Neural cell (in vitro differentiated cells): ENCODE data around the gene TRIP6. TPM values are rescaled to one million over a fixed set of nuclear protein-coding genes. Genes with fewer than 3 reads are reported as not detected.

Source experiments
- H2AFZ ChIP-seq: fragments of 200-600, 300-800 bp; sonication (generic), shearing (Covaris generic); 2 replicates; pipeline ENCODE4 v1.6.0; 2014; ENCODE audit warnings: low read depth, mild to moderate bottlenecking, antibody characterized with exemption, low read length, moderate library complexity
- H3F3A ChIP-seq: fragments of 200-600 bp; shearing (Covaris generic); 2 replicates; pipeline ENCODE4 v1.6.1; 2016; ENCODE audit warnings: mild to moderate bottlenecking, moderate library complexity, mixed read lengths, antibody characterized with exemption, low read length; ENCODE audit not compliant: insufficient read depth, poor library complexity, severe bottlenecking
- H3K27ac ChIP-seq: fragments of 200-600, 300-800 bp; sonication (generic), shearing (Covaris generic); 2 replicates; pipeline ENCODE4 v1.5.1; 2014; ENCODE audit warnings: mild to moderate bottlenecking, low read length, moderate library complexity
- H3K27me3 ChIP-seq: fragments of 300-800, 200-600 bp; sonication (generic), shearing (Covaris generic); 2 replicates; pipeline ENCODE4 v1.6.0; 2014; ENCODE audit warnings: mild to moderate bottlenecking, low read depth, low read length, moderate library complexity; ENCODE audit not compliant: insufficient read depth
- H3K36me3 ChIP-seq: fragments of 300-800, 200-600 bp; sonication (generic), shearing (Covaris generic); 2 replicates; pipeline ENCODE4 v1.5.1; 2014; ENCODE audit warnings: mild to moderate bottlenecking, antibody characterized with exemption, low read length, moderate library complexity; ENCODE audit not compliant: insufficient read depth
- H3K4me2 ChIP-seq: fragments of 300-800, 200-600 bp; sonication (generic), shearing (Covaris generic); 2 replicates; pipeline ENCODE4 v1.6.0; 2014; ENCODE audit warnings: mild to moderate bottlenecking, low read length
- H3K4me3 ChIP-seq: fragments of 300-800, 200-600 bp; sonication (generic), shearing (Covaris generic); 2 replicates; pipeline ENCODE4 v1.5.1; 2014; ENCODE audit warnings: mild to moderate bottlenecking, low read length, moderate library complexity
- H3K79me2 ChIP-seq: fragments of 200-600 bp; shearing (Covaris generic); replicated peaks from 2 replicates; pipeline ENCODE4 v1.6.0; 2014; ENCODE audit warnings: mild to moderate bottlenecking, low read length, moderate library complexity; ENCODE audit not compliant: insufficient read depth
- H3K9ac ChIP-seq: fragments of 300-800, 200-600 bp; sonication (generic), shearing (Covaris generic); 2 replicates; pipeline ENCODE4 v1.6.1; 2016; ENCODE audit warnings: mild to moderate bottlenecking, low read length, mixed read lengths
- H3K9me2 ChIP-seq: fragments of 200-600 bp; shearing (Covaris generic); 2 replicates; pipeline ENCODE4 v1.6.1; 2016; ENCODE audit warnings: mild to moderate bottlenecking, low read length, mixed read lengths; ENCODE audit not compliant: insufficient read depth
- H3K9me3 ChIP-seq: fragments of 200-600, 300-800 bp; sonication (generic), shearing (Covaris generic); 2 replicates; pipeline ENCODE4 v1.6.1; 2016; ENCODE audit warnings: mild to moderate bottlenecking, mixed run types, low read length, moderate library complexity, mixed read lengths
- H4K20me1 ChIP-seq: fragments of 200-600 bp; shearing (Covaris generic); 2 replicates; pipeline ENCODE4 v1.6.1; 2016; ENCODE audit warnings: mild to moderate bottlenecking, mixed run types; ENCODE audit not compliant: insufficient read depth
- CTCF ChIP-seq: fragments of 450-650 bp; IDR thresholded peaks from 2 replicates; pipeline ENCODE4 v1.5.1; 2014; ENCODE audit warnings: antibody characterized with exemption, mild to moderate bottlenecking, moderate library complexity; ENCODE audit not compliant: poor library complexity, severe bottlenecking
- EP300 ChIP-seq: fragments of 450-650 bp; conservative IDR thresholded peaks from 2 replicates; pipeline ENCODE4 v1.6.1; 2014; ENCODE audit warnings: antibody characterized with exemption, mild to moderate bottlenecking, moderate library complexity; ENCODE audit not compliant: poor library complexity, severe bottlenecking
- EZH2 ChIP-seq: fragments of 200-600, 300-800 bp; shearing (Covaris generic), sonication (generic); IDR thresholded peaks from 2 replicates; pipeline ENCODE4 v1.6.1; 2014; ENCODE audit warnings: antibody characterized with exemption, low read length, borderline replicate concordance, mild to moderate bottlenecking; ENCODE audit not compliant: insufficient read depth, poor library complexity, severe bottlenecking
- MXI1 ChIP-seq: fragments of 450-650 bp; conservative IDR thresholded peaks from 2 replicates; pipeline ENCODE4 v1.6.1; 2014; ENCODE audit warnings: antibody characterized with exemption, mild to moderate bottlenecking; ENCODE audit not compliant: poor library complexity, severe bottlenecking
- POLR2AphosphoS5 ChIP-seq: IDR thresholded peaks from 2 replicates; pipeline ENCODE4 v1.6.1; 2012
- RAD21 ChIP-seq: fragments of 450-650 bp; conservative IDR thresholded peaks from 2 replicates; pipeline ENCODE4 v1.6.1; 2014; ENCODE audit warnings: antibody characterized with exemption, mild to moderate bottlenecking, moderate library complexity
- SMC3 ChIP-seq: fragments of 450-650 bp; conservative IDR thresholded peaks from 2 replicates; pipeline ENCODE4 v1.6.1; 2014; ENCODE audit warnings: antibody characterized with exemption, mild to moderate bottlenecking, moderate library complexity; ENCODE audit not compliant: poor library complexity
- TAF1 ChIP-seq: IDR thresholded peaks from 2 replicates; pipeline ENCODE4 v1.6.1; 2012; ENCODE audit warnings: low read depth
- polyA plus RNA-seq: library from polyadenylated mRNA; depleted of rRNA; stranded (reverse); fragments of >200 nt; gene quantifications from 2 replicates; pipeline ENCODE4 v1.2.3, GENCODE V29; 2014
- TF ChIP-seq, protein P1 (sequence below): IDR thresholded peaks from 2 replicates; pipeline ENCODE4 v1.6.1; 2012; ENCODE audit warnings: borderline replicate concordance

The TRIP6 gene
- polyA plus RNA-seq, 1 donor from 2014 or later = 2.1 TPM

DNA sequence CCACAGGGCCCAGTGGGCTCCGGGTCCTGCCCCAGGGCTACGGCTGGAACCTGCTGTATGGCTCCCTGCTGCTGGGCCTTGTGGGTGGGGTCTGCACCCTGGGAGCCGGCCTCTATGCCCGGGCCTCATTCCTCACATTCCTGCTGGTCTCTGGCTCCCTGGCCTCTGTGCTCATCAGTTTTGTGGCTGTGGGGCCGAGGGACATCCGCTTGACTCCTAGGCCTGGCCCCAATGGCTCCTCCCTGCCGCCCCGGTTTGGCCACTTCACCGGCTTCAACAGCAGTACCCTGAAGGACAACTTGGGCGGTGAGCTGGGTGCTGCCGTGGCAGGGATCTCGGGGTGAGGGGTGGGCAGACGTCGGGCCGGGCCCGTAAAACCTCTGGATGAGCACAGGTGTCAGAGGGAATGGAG lies 10.3 kb upstream of the TRIP6 start:
- Histone ChIP-seq H2AFZ (no peak overlapping the region), H3F3A (no peaks in the 10 kb centered on the region), H3K27ac (no peak overlapping the region), H3K9me2 (no peaks in the 10 kb centered on the region), H3K36me3 (no peaks in the 10 kb centered on the region), H3K9me3 (no peaks in the 10 kb centered on the region), H3K4me2 (no peak overlapping the region), H3K27me3 (no peaks in the 10 kb centered on the region), H3K79me2 (no peaks in the 10 kb centered on the region), H3K4me3 (no peak overlapping the region), H3K9ac (no peak overlapping the region), H4K20me1 (no peaks in the 10 kb centered on the region)
- no peak for TF ChIP-seq SMC3
- TF ChIP-seq, protein P1, sequence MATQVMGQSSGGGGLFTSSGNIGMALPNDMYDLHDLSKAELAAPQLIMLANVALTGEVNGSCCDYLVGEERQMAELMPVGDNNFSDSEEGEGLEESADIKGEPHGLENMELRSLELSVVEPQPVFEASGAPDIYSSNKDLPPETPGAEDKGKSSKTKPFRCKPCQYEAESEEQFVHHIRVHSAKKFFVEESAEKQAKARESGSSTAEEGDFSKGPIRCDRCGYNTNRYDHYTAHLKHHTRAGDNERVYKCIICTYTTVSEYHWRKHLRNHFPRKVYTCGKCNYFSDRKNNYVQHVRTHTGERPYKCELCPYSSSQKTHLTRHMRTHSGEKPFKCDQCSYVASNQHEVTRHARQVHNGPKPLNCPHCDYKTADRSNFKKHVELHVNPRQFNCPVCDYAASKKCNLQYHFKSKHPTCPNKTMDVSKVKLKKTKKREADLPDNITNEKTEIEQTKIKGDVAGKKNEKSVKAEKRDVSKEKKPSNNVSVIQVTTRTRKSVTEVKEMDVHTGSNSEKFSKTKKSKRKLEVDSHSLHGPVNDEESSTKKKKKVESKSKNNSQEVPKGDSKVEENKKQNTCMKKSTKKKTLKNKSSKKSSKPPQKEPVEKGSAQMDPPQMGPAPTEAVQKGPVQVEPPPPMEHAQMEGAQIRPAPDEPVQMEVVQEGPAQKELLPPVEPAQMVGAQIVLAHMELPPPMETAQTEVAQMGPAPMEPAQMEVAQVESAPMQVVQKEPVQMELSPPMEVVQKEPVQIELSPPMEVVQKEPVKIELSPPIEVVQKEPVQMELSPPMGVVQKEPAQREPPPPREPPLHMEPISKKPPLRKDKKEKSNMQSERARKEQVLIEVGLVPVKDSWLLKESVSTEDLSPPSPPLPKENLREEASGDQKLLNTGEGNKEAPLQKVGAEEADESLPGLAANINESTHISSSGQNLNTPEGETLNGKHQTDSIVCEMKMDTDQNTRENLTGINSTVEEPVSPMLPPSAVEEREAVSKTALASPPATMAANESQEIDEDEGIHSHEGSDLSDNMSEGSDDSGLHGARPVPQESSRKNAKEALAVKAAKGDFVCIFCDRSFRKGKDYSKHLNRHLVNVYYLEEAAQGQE = no peak
- no peak for TF ChIP-seq EP300
- no peak for TF ChIP-seq CTCF
- no peak for TF ChIP-seq MXI1
- no peak for TF ChIP-seq TAF1
- TF ChIP-seq EZH2 = no peak
- no peak for TF ChIP-seq RAD21
- TF ChIP-seq POLR2AphosphoS5 = no peak

GRCh38 chr7:100859856-100860255 lies 7.3 kb upstream of the TRIP6 start:
- no peak overlapping the region for H3K4me3 ChIP-seq
- no peak overlapping the region for H3K27ac ChIP-seq
- TF ChIP-seq, protein P1 = no peak
- no peak for TF ChIP-seq RAD21
- TF ChIP-seq EZH2 = no peak
- TF ChIP-seq SMC3 = no peak
- TF ChIP-seq POLR2AphosphoS5 = no peak
- no peak for TF ChIP-seq MXI1
- no peak for TF ChIP-seq TAF1
- no peak for TF ChIP-seq CTCF
- no peak for TF ChIP-seq EP300

More at GRCh38 chr7:100859856-100860255, 7.3 kb upstream of the TRIP6 start:
- no peaks in the 10 kb centered on the region for H3F3A ChIP-seq
- H3K79me2 ChIP-seq = no peaks in the 10 kb centered on the region
- no peaks in the 10 kb centered on the region for H3K27me3 ChIP-seq
- no peaks in the 10 kb centered on the region for H3K9me2 ChIP-seq
- H3K9me3 ChIP-seq = no peaks in the 10 kb centered on the region
- H4K20me1 ChIP-seq = no peaks in the 10 kb centered on the region
- no peak overlapping the region for H3K4me2 ChIP-seq
- no peak overlapping the region for H2AFZ ChIP-seq
- no peaks in the 10 kb centered on the region for H3K36me3 ChIP-seq
- no peak overlapping the region for H3K9ac ChIP-seq
